ENCODE results near the gene SLC22A16. TPM values are rescaled to one million over a fixed set of nuclear protein-coding genes. Genes with fewer than 3 reads are reported as not detected.
A peak's percentile ranks its signal among the peaks of the same experiment; 100 is the strongest.

Gene SLC22A16
- total and polyA plus RNA-seq, 2 of the 8 experiments (the other 6 are each of a cell fraction or from before 2014, with no cell fraction given): not detected

- TF ChIP-seq ATF2 (IDR thresholded peaks at IDR 0.05; ENCODE audit: low read length): peak; percentile 59; the same call in 1 of the 2 replicates
- peak; percentile 90 for TF ChIP-seq CEBPB (IDR thresholded peaks at IDR 0.05; ENCODE audit: low read depth, low read length)
- TF ChIP-seq RNF2 (IDR thresholded peaks at IDR 0.05; ENCODE audit: borderline replicate concordance, low read depth, low read length, missing control alignments, poor library complexity, severe bottlenecking): no peak
- TF ChIP-seq PHF8 (conservative IDR thresholded peaks at IDR 0.05; ENCODE audit: low read depth, low read length): no peak
- TF ChIP-seq BCL11A (IDR thresholded peaks at IDR 0.05; ENCODE audit: low read depth in 2 of 2, low read length in 2 of 2): peak in 1 of 2 experiments; percentile 89
- no peak for TF ChIP-seq KDM4A (IDR thresholded peaks at IDR 0.05; ENCODE audit: low read depth, low read length, severe bottlenecking)
- no peak for TF ChIP-seq EGR1 (IDR thresholded peaks at IDR 0.05; ENCODE audit: borderline replicate concordance, low read depth, low read length)
- TF ChIP-seq JUN (IDR thresholded peaks at IDR 0.05; ENCODE audit: low read depth, low read length): no peak
- no peak for TF ChIP-seq KDM1A (IDR thresholded peaks at IDR 0.05; ENCODE audit: borderline replicate concordance, low read length)
- no peak for TF ChIP-seq USF2 (IDR thresholded peaks at IDR 0.05; ENCODE audit: low read length)
- no peak for TF ChIP-seq FOSL1 (IDR thresholded peaks at IDR 0.05; ENCODE audit: insufficient read depth, low read depth, low read length)
- TF ChIP-seq CBX5 (IDR thresholded peaks at IDR 0.05; ENCODE audit: low read depth, low read length): no peak
- TF ChIP-seq RFX5 (IDR thresholded peaks at IDR 0.05; ENCODE audit: borderline replicate concordance, low read depth, low read length): no peak
- TF ChIP-seq CHD1 (IDR thresholded peaks at IDR 0.05; ENCODE audit: low read depth, low read length): no peak
- no peak for TF ChIP-seq CBX8 (IDR thresholded peaks at IDR 0.05; ENCODE audit: borderline replicate concordance, low read depth, low read length)
- TF ChIP-seq TAF7 (optimal IDR thresholded peaks at IDR 0.05; ENCODE audit: borderline replicate concordance, low read depth, low read length): no peak
- 0 out of 4 replicates have a peak, but pooled peaks of 1 of the 2 experiments have one; percentile 46 for TF ChIP-seq SIN3A (conservative IDR thresholded peaks at IDR 0.05 in 1 of 2, IDR thresholded peaks at IDR 0.05 in 1 of 2; ENCODE audit: low read depth in 1 of 2, low read length in 2 of 2)
These were observed 35.0 kb upstream of the SLC22A16 start (continued) for GRCh38 chr6:110511401-110511800.
